Pulmonary artery endothelial cell (primary cell): ENCODE measurements around the gene SRRM4. TPM values are rescaled to one million over a fixed set of nuclear protein-coding genes. Genes with fewer than 3 reads are reported as not detected.

Source experiments
- DNase-seq: peaks from one replicate; pipeline ENCODE4 v3.0.0-alpha.2; 2011; ENCODE audit warnings: low read depth, low spot score
- total RNA-seq: library from RNA; depleted of rRNA; stranded (reverse); fragments of >200 nt; gene quantifications from 2 replicates; pipeline ENCODE4 v1.2.3, GENCODE V29; 2014

SRRM4 gene
- total RNA-seq, 1 donor from 2014 or later, result not detected

GRCh38 chr12:119200601-119201000 lies 219.3 kb downstream of the SRRM4 start:
- DNase-seq, result no peak

DNA sequence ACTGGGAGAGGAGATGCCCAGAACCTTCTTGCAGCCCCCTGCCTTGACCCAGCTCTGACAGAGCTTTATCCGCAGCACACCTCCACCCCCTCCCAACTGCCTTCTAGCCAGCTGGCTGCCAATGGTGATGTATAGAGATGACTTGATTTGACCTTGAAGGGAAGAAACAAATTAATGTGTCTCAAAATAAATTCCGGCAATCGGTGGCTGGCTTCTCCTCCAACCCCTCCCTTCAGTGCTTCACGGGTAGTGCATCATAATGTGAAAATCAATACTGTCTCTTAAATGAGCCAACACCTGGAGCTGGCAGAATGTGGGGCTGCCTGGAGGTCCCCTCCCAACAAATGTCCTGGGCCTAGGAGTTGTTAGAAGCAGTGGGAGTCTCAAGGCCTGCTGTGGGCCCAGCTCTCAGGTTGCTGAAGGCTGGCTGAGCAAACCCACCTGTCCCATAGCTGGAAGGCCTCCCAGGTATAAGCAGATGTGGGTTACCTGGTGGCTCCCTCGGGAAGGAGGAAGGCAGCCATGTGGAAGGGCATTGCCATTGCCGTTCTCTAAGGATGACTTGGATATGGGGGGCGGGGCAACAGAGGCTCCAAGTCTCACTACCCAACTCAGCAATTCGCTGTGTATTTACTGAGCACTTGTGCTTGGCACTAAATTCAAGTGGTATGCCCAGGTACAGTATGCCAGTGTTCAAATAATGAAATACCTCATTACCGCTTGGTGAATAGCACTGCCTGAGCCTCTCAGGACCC lies 220.6 kb downstream of the SRRM4 start:
- no peak for DNase-seq

DNA sequence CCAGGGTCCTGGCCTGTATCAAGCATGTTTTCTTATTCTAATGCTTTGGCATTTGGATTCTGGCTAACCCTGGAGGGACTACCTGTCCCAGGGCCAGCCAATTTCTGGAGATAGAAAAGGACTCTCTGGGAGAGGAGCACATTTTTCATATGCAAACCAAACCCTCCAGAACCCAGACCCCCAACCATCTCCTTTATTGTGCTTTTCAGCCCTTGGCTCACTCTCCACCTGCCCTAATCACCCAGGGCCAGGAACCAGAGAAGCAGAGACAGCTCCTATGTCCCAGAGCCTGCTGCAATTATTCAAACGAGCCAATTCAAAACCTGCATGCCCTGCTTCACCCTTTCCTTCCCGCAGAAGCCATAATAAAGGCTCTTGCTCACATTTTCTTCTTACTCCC lies 221.2 kb downstream of the SRRM4 start:
- DNase-seq, result no peak

- no peak for DNase-seq
Observed at GRCh38 chr12:119204131-119204530, 222.8 kb downstream of the SRRM4 start.

GRCh38 chr12:119204671-119205285 lies 223.4 kb downstream of the SRRM4 start:
- DNase-seq, result no peak

GRCh38 chr12:119206348-119207062 lies 225.2 kb downstream of the SRRM4 start:
- DNase-seq, result no peak

DNA sequence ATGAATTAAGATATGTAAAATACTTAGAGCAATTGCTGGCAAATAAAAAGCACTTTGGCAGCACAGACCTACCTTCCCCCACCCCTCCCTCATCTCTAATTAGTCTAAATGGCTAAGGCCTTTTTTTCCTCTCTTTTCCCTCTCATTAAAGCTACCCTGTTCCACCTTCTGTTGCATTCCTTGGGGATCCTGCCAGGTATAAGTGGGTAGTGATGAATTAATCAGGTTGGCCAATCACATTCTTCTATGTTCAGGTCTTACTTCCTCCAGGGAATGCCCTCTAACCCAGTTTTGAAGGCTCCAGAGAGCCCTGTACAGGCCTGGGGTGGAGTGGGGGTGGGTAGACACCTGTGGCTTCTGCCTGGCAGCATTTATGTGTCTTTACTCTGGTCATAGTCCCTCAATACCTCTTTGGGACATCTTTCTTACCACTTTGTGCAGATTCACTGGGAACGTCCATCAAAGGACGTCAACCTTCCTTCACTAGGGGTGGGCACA lies 225.8 kb downstream of the SRRM4 start:
- DNase-seq, result no peak

GRCh38 chr12:119208626-119209061 lies 227.3 kb downstream of the SRRM4 start:
- DNase-seq, result no peak

DNA sequence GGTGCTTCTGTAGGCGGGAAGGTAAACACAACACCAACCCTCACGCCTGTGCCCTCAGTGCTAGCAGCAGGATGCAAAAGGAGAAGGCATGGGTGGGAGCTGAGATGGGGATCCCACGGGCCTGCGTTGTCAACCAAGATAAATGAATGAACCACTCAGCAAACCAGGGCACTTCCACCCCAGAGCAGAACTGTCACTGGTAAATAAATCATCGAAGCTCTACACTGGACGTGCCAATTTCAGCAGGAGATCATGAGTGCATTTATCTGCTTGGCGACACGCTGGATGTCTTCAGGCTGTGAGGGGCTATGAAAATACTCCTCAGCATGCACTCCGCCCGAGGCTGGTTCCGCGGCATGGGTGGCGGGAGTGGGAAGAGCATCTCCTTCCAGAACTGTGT lies 230.5 kb downstream of the SRRM4 start:
- no peak for DNase-seq

Other genes starting within 250 kb of the SRRM4 start
- gene HSPB8, start 197.4 kb downstream of the SRRM4 start, total RNA-seq, result 2.9 and 8.7 TPM in 2 replicates